Cerebellar nuclear complex (tissue), 1 donor: Measurements from ENCODE around the gene MYOM1.

Experiments
- DNase-seq, 2 experiments: peaks; one replicate each; lab custom pipeline; 2025; lab: John Stamatoyannopoulos, UW

MYOM1 gene

GRCh38 chr18:3117493-3118192, 102.1 kb downstream of the MYOM1 start:
- no peak for DNase-seq

GRCh38 chr18:3115447-3116030, 104.2 kb downstream of the MYOM1 start:
- DNase-seq: no peak

- no peak for DNase-seq
Observed at GRCh38 chr18:3114451-3114850, 105.3 kb downstream of the MYOM1 start.

- no peak for DNase-seq
Observed at GRCh38 chr18:3114026-3114425, 105.7 kb downstream of the MYOM1 start.

GRCh38 chr18:3111523-3112240, 108.1 kb downstream of the MYOM1 start:
- DNase-seq: no peak

GRCh38 chr18:3110034-3110752, 109.6 kb downstream of the MYOM1 start:
- DNase-seq: no peak

- no peak for DNase-seq
Observed at GRCh38 chr18:3107740-3108151, 112.0 kb downstream of the MYOM1 start.

- no peak for DNase-seq
Observed at GRCh38 chr18:3104190-3105054, 115.3 kb downstream of the MYOM1 start.

GRCh38 chr18:3103576-3103975, 116.2 kb downstream of the MYOM1 start:
- no peak for DNase-seq

- DNase-seq: no peak
Observed at GRCh38 chr18:3102983-3103382, 116.8 kb downstream of the MYOM1 start.

- no peak for DNase-seq
Observed at GRCh38 chr18:3100498-3101132, 119.2 kb downstream of the MYOM1 start.

GRCh38 chr18:3099327-3099726, 120.4 kb downstream of the MYOM1 start:
- no peak for DNase-seq

GRCh38 chr18:3097082-3097481, 122.7 kb downstream of the MYOM1 start:
- DNase-seq: no peak

GRCh38 chr18:3095921-3096320, 123.8 kb downstream of the MYOM1 start:
- DNase-seq: no peak

GRCh38 chr18:3094338-3094684, 125.5 kb downstream of the MYOM1 start:
- DNase-seq: no peak

- no peak for DNase-seq
Observed at GRCh38 chr18:3093624-3094337, 126.0 kb downstream of the MYOM1 start.

- no peak for DNase-seq
Observed at GRCh38 chr18:3092727-3093126, 127.0 kb downstream of the MYOM1 start.

- DNase-seq: no peak
Observed at GRCh38 chr18:3089579-3089978, 130.2 kb downstream of the MYOM1 start.

GRCh38 chr18:3088449-3088848, 131.3 kb downstream of the MYOM1 start:
- no peak for DNase-seq

- no peak for DNase-seq
Observed at GRCh38 chr18:3086871-3087270, 132.9 kb downstream of the MYOM1 start.

GRCh38 chr18:3085612-3086011, 134.2 kb downstream of the MYOM1 start:
- no peak for DNase-seq
